GM12873 (cell line): ENCODE data around the gene CEPT1.

Experiments used
- TF ChIP-seq, protein P1 (sequence below): IDR thresholded peaks from 2 replicates; pipeline ENCODE4 v1.5.1; 2012; ENCODE audit warnings: low read depth, mild to moderate bottlenecking, moderate library complexity, low read length, control low read depth; ENCODE audit not compliant: insufficient read depth; ENCODE audit errors: missing control alignments

Gene CEPT1

DNA sequence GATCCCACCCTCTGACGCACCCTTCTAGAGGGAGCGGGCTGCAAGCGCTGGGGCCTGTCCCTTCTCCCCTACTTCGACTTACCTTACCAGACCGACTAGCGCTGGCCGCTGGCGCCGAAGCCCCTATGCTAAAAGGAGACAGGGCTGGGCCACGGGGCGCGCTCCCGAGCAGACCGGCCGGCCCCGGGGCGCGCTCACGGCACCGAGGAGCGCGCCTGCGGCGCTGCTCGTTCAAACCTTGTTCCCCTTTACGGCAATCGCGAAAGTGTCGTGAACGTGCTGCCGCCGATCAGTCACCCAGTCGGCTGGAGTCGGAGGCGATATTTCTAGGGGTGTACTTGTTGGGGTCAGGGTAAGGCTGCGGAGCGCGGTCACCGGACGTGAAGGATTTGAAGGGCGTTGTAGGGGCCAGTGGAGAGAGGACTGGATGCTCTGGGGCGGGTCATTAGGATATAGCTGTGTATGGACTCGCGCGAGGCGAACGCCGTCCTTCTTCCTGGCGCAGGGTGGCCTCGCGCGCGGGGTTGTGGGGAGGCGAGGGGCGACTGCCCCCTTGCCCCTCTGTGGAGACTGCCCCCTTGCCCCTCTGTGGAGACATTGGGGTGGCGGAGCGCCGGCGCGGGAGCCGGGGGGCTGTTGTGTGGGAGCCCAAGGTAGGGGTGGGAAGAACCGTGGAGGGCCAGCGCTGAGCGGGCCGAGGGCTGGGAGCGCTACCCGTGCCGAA, at the start of gene CEPT1, which contains the start of gene DRAM2:
CEPT1 (plus strand) TSS at position 268 of the 724 bp plus-strand sequence. CDS start 7,492 bp downstream, outside the sequence.
DRAM2 (minus strand) TSS at position 138 of the 724 bp plus-strand sequence. CDS start 8,539 bp downstream, outside the sequence.
- TF ChIP-seq, protein P1, sequence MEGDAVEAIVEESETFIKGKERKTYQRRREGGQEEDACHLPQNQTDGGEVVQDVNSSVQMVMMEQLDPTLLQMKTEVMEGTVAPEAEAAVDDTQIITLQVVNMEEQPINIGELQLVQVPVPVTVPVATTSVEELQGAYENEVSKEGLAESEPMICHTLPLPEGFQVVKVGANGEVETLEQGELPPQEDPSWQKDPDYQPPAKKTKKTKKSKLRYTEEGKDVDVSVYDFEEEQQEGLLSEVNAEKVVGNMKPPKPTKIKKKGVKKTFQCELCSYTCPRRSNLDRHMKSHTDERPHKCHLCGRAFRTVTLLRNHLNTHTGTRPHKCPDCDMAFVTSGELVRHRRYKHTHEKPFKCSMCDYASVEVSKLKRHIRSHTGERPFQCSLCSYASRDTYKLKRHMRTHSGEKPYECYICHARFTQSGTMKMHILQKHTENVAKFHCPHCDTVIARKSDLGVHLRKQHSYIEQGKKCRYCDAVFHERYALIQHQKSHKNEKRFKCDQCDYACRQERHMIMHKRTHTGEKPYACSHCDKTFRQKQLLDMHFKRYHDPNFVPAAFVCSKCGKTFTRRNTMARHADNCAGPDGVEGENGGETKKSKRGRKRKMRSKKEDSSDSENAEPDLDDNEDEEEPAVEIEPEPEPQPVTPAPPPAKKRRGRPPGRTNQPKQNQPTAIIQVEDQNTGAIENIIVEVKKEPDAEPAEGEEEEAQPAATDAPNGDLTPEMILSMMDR, result no peak

DNA sequence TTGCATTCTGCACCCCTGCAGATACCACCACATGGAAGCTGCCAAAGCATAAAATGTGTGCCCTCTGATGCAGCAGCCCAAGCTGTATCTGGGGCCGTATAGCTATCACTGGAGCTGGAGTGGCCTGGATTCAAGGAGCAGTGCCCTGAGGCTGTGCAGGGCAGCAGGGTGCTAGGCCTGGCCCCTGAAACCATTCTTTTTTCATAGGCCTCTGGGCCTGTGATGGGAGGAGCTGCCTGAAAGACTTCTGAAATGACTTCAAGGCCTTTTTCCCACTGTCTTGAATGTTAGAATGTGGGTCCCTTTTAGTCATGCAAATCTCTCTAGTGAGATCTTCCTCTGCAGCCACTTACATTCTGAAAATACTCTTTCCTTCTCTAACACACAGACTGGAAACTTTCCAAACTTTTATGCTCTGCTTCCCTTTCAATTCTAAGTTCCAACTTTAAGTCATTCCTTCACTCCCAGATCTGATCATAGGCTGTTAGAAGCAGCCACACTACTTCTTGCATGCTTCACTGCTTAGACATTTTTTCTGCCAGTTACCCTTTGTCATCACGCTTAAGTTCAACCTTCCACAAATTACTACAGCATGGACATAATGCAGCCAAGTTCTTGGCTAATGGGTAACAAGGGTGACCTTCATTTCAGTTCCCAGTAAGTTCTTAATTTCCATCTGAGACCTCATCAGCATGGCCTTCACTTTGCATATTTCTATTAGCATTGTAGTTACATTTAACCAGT, 42.5 kb upstream of the CEPT1 start:
- TF ChIP-seq, protein P1, result no peak

DNA sequence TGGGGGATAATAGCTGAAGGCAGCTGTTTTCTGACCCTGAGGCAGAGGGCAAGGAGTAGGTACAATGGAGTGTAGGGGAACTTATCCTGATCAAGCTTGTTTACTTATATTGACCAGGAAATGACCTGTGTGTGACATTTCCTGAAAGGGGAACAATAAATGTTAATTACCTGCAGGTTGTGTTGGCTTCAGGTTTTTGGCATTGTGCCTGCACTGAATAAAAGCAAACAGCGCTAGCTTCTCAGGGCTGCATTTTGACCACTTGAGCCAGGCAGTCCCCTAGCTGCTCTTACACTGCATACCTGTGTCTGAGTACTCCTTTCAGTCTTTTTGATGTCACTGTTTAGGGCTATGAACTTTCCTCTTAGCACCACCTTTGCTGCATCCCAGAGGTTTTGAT, 40.7 kb upstream of the CEPT1 start:
- TF ChIP-seq, protein P1, result no peak

DNA sequence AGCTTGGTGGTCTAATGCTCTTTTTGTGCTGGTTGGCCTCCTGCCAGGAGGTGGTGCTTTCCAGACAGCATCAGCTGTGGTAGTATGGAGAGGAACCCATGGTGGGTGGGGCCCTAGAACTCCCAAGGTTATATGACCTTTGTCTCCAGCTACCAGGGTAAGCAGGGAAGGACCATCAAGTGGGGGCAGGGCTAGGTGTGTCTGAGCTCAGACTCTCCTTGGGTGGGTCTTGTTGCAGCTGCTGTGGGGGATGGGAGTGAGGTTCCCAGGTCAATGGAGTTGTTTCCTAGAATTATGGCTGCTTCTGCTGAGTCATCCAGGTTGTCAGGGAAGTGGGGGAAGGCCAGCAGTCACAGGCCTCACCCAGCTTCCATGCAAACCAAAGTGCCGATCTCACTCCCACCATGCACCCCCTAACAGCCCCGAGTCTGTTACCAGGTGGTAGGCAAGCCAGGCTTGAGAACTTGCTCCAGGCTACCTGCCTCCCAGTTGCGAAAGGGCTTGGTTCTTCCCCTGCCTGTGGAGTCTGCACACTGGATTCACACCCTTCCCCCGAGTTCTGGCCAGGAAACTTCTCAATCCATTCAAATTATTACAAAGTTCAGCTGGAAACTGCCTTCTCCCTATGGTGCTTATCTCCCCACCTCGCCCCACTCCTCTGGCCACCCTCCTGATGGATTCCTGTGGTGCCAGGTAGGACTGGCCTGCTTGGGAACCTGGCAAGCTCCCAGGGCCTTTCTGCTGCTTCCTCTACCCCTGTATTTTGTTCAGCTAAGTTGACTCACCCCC, 38.0 kb upstream of the CEPT1 start:
- TF ChIP-seq, protein P1, result no peak

DNA sequence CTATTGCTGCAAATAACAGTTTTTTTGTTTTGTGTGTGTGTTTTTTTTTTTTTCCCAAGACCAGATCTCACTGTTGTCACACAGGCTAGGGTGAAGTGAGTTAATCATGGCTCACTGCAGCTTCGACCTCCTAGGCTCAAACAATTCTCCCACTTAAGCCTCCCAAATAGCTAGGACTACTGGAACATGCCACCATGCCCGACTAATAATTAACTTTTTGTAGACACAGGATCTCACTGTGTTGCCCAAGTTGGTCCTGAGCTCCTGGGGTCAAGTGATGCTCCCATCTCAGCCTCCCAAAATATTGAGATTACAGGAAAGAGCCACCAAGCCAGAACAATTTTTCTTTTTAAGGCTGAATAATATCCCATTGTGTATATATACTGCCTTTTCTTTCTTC, 35.0 kb upstream of the CEPT1 start:
- TF ChIP-seq, protein P1, result no peak

DNA sequence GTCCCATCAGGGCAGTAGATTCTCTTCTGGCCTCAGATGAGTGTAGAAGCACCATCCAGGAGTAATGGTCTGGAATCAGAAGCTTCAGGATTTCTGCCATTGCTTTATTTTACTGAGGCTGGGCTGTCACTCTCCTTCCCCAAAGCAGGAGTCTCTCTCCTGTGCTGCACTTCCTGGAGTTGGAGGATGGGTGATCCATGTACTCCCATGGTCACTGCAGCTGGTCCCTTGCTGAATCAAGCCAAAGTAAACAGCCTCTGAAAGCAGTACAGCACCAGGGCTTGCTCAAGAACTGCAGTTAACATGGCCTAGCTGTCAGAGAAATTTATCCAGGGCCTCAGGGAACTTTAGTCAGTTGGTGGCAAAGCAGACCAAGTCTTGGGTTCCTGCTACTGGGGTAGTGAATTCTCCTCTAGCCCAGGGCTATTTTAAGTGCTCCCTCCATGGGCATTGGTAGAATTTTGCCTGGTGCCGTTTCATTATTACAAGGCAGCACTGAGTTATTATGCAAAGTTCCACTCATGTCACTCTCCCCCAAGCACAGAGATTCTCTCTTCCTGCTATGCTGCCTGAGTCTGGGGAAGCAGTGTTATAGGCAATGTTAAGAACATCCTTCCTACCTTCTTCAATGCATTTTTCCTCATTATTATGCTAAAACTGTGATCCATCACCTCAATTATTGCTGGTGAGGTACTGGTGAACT, 29.7 kb upstream of the CEPT1 start:
- TF ChIP-seq, protein P1, result no peak
